GM19043 (cell line): Measurements from ENCODE around the gene PRRT3.

Experiments
- ATAC-seq: cut with Tn5 transposase; IDR thresholded peaks from one replicate; pipeline ENCODE4 v1.9.1; 2021; ENCODE audit warnings: low read depth; ENCODE audit not compliant: unreplicated experiment

PRRT3 gene

GRCh38 chr3:9928158-9928557 lies 24.1 kb downstream of the PRRT3 start:
- no peak for ATAC-seq

- ATAC-seq: no peak
These were observed 33.8 kb downstream of the PRRT3 start for GRCh38 chr3:9918261-9919038.

GRCh38 chr3:9917820-9918219 lies 34.4 kb downstream of the PRRT3 start:
- no peak for ATAC-seq

- no peak for ATAC-seq
These were observed 35.2 kb downstream of the PRRT3 start, which contains the start of gene IL17RC for GRCh38 chr3:9916734-9917680. Gene IL17RC, plus strand, starts transcription at chr3:9917098. Its CDS starts 218 bp downstream, at chr3:9917316.

- no peak for ATAC-seq
These were observed 35.9 kb downstream of the PRRT3 start for GRCh38 chr3:9916346-9916733.

- ATAC-seq: peak; percentile 42
These were observed 36.7 kb downstream of the PRRT3 start for GRCh38 chr3:9915254-9916141.

- peak; percentile 38 for ATAC-seq
These were observed 37.5 kb downstream of the PRRT3 start for GRCh38 chr3:9914559-9915253.

GRCh38 chr3:9914011-9914410 lies 38.2 kb downstream of the PRRT3 start:
- ATAC-seq: no peak

GRCh38 chr3:9913601-9914000 lies 38.6 kb downstream of the PRRT3 start:
- no peak for ATAC-seq

GRCh38 chr3:9912294-9912935 lies 39.8 kb downstream of the PRRT3 start:
- ATAC-seq: no peak

- ATAC-seq: no peak
These were observed 40.3 kb downstream of the PRRT3 start for GRCh38 chr3:9911863-9912262.

- ATAC-seq: no peak
These were observed 42.8 kb downstream of the PRRT3 start for GRCh38 chr3:9909221-9910013.

- no peak for ATAC-seq
These were observed 43.9 kb downstream of the PRRT3 start for GRCh38 chr3:9908286-9908685.

- ATAC-seq: no peak
These were observed 45.7 kb downstream of the PRRT3 start for GRCh38 chr3:9906480-9906879.

- ATAC-seq: no peak
These were observed 48.3 kb downstream of the PRRT3 start for GRCh38 chr3:9903904-9904303.

GRCh38 chr3:9903238-9903624 lies 49.0 kb downstream of the PRRT3 start:
- ATAC-seq: no peak

GRCh38 chr3:9902372-9903237 lies 49.6 kb downstream of the PRRT3 start, which contains the start of gene IL17RE:
Gene IL17RE, plus strand, starts transcription at chr3:9902848. Its CDS starts 85 bp downstream, at chr3:9902933.
- ATAC-seq: no peak

GRCh38 chr3:9901967-9902366 lies 50.2 kb downstream of the PRRT3 start:
- ATAC-seq: no peak
